Erythroblast (primary cell): ENCODE results near the gene PPM1E.
A peak's percentile ranks its signal among the peaks of the same experiment; 100 is the strongest.
"Not testable (repeated sequence)": the region's sequence is repeated elsewhere in the genome, so short reads cannot be mapped to it uniquely, and the experiment has no call there.

Experiments
- DNase-seq, 2 experiments: peaks; one replicate each; lab custom pipeline; 2025; lab: John Stamatoyannopoulos, UW
- GATA1 ChIP-seq: IDR thresholded peaks from 2 replicates; pipeline ENCODE4 v1.6.1; 2011; ENCODE audit warnings: low read depth, mild to moderate bottlenecking, control low read depth, low read length, moderate library complexity
- POLR2A ChIP-seq: IDR thresholded peaks from 2 replicates; pipeline ENCODE4 v1.6.1; 2011; ENCODE audit warnings: mild to moderate bottlenecking, low read length

PPM1E gene

GRCh38 chr17:58755577-58756245 lies at the start of gene PPM1E:
TSS of gene PPM1E (plus strand) at chr17:58755854.
- TF ChIP-seq POLR2A, result no peak
- TF ChIP-seq GATA1, result no peak

GRCh38 chr17:58706351-58707140 lies 49.1 kb upstream of the PPM1E start:
- DNase-seq, result peak; percentile 19 to 66
- no peak for TF ChIP-seq POLR2A
- TF ChIP-seq GATA1, result no peak

More at GRCh38 chr17:58755577-58756245, at the start of gene PPM1E:
- peak; percentile 74 to 75 for DNase-seq

GRCh38 chr17:58710948-58711552 lies 44.6 kb upstream of the PPM1E start:
- TF ChIP-seq POLR2A, result no peak
- TF ChIP-seq GATA1, result no peak
- peak; percentile 65 to 81 for DNase-seq

GRCh38 chr17:58722274-58722673 lies 33.4 kb upstream of the PPM1E start:
- no peak for DNase-seq
- no peak for TF ChIP-seq POLR2A
- no peak for TF ChIP-seq GATA1

- no peak for DNase-seq
Observed at GRCh38 chr17:58722696-58723095, 33.0 kb upstream of the PPM1E start.

GRCh38 chr17:58728798-58729197 lies 26.9 kb upstream of the PPM1E start:
- TF ChIP-seq POLR2A (no peak), GATA1 (no peak)
- no peak for DNase-seq

More at GRCh38 chr17:58722696-58723095, 33.0 kb upstream of the PPM1E start:
- TF ChIP-seq GATA1, result no peak

- DNase-seq, result no peak
- TF ChIP-seq GATA1, result no peak
- no peak for TF ChIP-seq POLR2A
Observed at GRCh38 chr17:58730937-58731336, 24.7 kb upstream of the PPM1E start.

GRCh38 chr17:58734040-58734439 lies 21.6 kb upstream of the PPM1E start:
- DNase-seq, result no peak
- TF ChIP-seq GATA1, result no peak
- no peak for TF ChIP-seq POLR2A

GRCh38 chr17:58734811-58735210 lies 20.8 kb upstream of the PPM1E start:
- DNase-seq, result no peak

GRCh38 chr17:58741121-58741625 lies 14.5 kb upstream of the PPM1E start:
- DNase-seq, result no peak
- TF ChIP-seq POLR2A, result no peak
- no peak for TF ChIP-seq GATA1

More at GRCh38 chr17:58734811-58735210, 20.8 kb upstream of the PPM1E start:
- TF ChIP-seq POLR2A, result no peak
- TF ChIP-seq GATA1, result no peak

- no peak for TF ChIP-seq POLR2A
- TF ChIP-seq GATA1, result no peak
- DNase-seq, result no peak
Observed at GRCh38 chr17:58747674-58748073, 8.0 kb upstream of the PPM1E start.

- DNase-seq, result not testable (repeated sequence)
Observed at GRCh38 chr17:58749627-58750026, 6.0 kb upstream of the PPM1E start.

GRCh38 chr17:58753026-58753425 lies 2.6 kb upstream of the PPM1E start:
- DNase-seq, result no peak
- TF ChIP-seq POLR2A (no peak), GATA1 (no peak)

GRCh38 chr17:58755269-58755576 lies 431 bp upstream of the PPM1E start:
- DNase-seq, result no peak
- no peak for TF ChIP-seq GATA1
- TF ChIP-seq POLR2A, result no peak
